ENCODE results near the gene GNG11. TPM values are rescaled to one million over a fixed set of nuclear protein-coding genes. Genes with fewer than 3 reads are reported as not detected.

GNG11 gene
- total RNA-seq, 1 experiment from 2014 or later = 4.4 TPM

GRCh38 chr7:93949423-93949822 lies 27.9 kb downstream of the GNG11 start:
- Histone ChIP-seq H3K4me3 (no peak overlapping the region), H3K36me3 (ENCODE audit: low read depth) (no peaks in the 10 kb centered on the region), H3K4me1 (replicated peaks; ENCODE audit: insufficient read depth) (no peaks in the 10 kb centered on the region), H3K9me2 (ENCODE audit: insufficient read depth) (no peaks in the 10 kb centered on the region; the same call in 1 of the 2 replicates), H3K27me3 (ENCODE audit: insufficient read depth, low read depth) (no peaks in the 10 kb centered on the region), H3K79me2 (ENCODE audit: low read depth) (no peaks in the 10 kb centered on the region), H3F3A (ENCODE audit: insufficient read depth, low read depth) (no peaks in the 10 kb centered on the region), H4K20me1 (ENCODE audit: insufficient read depth) (no peaks in the 10 kb centered on the region), H3K27ac (no peak overlapping the region), H2AFZ (no peak overlapping the region), H3K4me2 (no peak overlapping the region), H3K9me3 (ENCODE audit: insufficient read depth, low read depth) (no peaks in the 10 kb centered on the region)
- no TSS peak for BruUV-seq (replicated peaks)
- intact Hi-C loops (cut with micrococcal nuclease; ENCODE audit: unreplicated experiment) = no loop called here
- no peak for DNase-seq
- TF ChIP-seq EZH2 (IDR thresholded peaks at IDR 0.05; ENCODE audit: low read depth) (no peak), CTCF (conservative IDR thresholded peaks at IDR 0.05) (no peak)
- ChIA-PET CTCF (no interaction called here), POLR2A (ENCODE audit: unreplicated experiment) (no interaction called here)

- Histone ChIP-seq H4K20me1 (ENCODE audit: insufficient read depth) (no peaks in the 10 kb centered on the region), H3K27ac (no peak overlapping the region), H3K9me2 (ENCODE audit: insufficient read depth) (no peaks in the 10 kb centered on the region; the same call in 1 of the 2 replicates), H3K4me2 (no peak overlapping the region), H3K9me3 (ENCODE audit: insufficient read depth, low read depth) (no peaks in the 10 kb centered on the region), H3K79me2 (ENCODE audit: low read depth) (no peaks in the 10 kb centered on the region), H3K27me3 (ENCODE audit: insufficient read depth, low read depth) (no peaks in the 10 kb centered on the region), H3K4me1 (replicated peaks; ENCODE audit: insufficient read depth) (0 out of 2 replicates have a peak, but pooled peaks cover 7% of the 10 kb centered on the region), H3K36me3 (ENCODE audit: low read depth) (no peaks in the 10 kb centered on the region), H2AFZ (no peak overlapping the region), H3K4me3 (no peak overlapping the region), H3F3A (ENCODE audit: insufficient read depth, low read depth) (no peaks in the 10 kb centered on the region)
- no peak for DNase-seq
- intact Hi-C loops (cut with micrococcal nuclease; ENCODE audit: unreplicated experiment) = no loop called here
- BruUV-seq (replicated peaks) = no TSS peak
- ChIA-PET POLR2A (ENCODE audit: unreplicated experiment) (no interaction called here), CTCF (no interaction called here)
- no peak for TF ChIP-seq EZH2 (IDR thresholded peaks at IDR 0.05; ENCODE audit: low read depth)
- TF ChIP-seq CTCF (conservative IDR thresholded peaks at IDR 0.05) = no peak
Measured at GRCh38 chr7:93955304-93955703, 33.8 kb downstream of the GNG11 start.

- H2AFZ ChIP-seq = no peak overlapping the region
- H3K36me3 ChIP-seq (ENCODE audit: low read depth) = no peaks in the 10 kb centered on the region
- no peak overlapping the region for H3K4me3 ChIP-seq
- no peak for TF ChIP-seq EZH2 (IDR thresholded peaks at IDR 0.05; ENCODE audit: low read depth)
- TF ChIP-seq CTCF (conservative IDR thresholded peaks at IDR 0.05) = no peak
- 0 out of 2 replicates have a peak, but pooled peaks cover 7% of the 10 kb centered on the region for H3K4me1 ChIP-seq (replicated peaks; ENCODE audit: insufficient read depth)
- H3K4me2 ChIP-seq = no peak overlapping the region
- no peaks in the 10 kb centered on the region for H3K9me3 ChIP-seq (ENCODE audit: insufficient read depth, low read depth)
- no peaks in the 10 kb centered on the region for H3F3A ChIP-seq (ENCODE audit: insufficient read depth, low read depth)
- intact Hi-C loops (cut with micrococcal nuclease; ENCODE audit: unreplicated experiment) = no loop called here
- ChIA-PET POLR2A (ENCODE audit: unreplicated experiment) (interaction anchor here (0.6 to 0.7 kb wide), 2 partner anchors 176 to 1049 kb away, joined by 4 to 5 read pairs; no protein-coding TSS in a partner anchor), CTCF (no interaction called here)
- no peaks in the 10 kb centered on the region; the same call in none of the 2 replicates for H3K9me2 ChIP-seq (ENCODE audit: insufficient read depth)
- H3K79me2 ChIP-seq (ENCODE audit: low read depth) = no peaks in the 10 kb centered on the region
- no TSS peak for BruUV-seq (replicated peaks)
- no peaks in the 10 kb centered on the region for H3K27me3 ChIP-seq (ENCODE audit: insufficient read depth, low read depth)
- no peak for DNase-seq
- no peak overlapping the region for H3K27ac ChIP-seq
- H4K20me1 ChIP-seq (ENCODE audit: insufficient read depth) = no peaks in the 10 kb centered on the region
Measured at GRCh38 chr7:93957767-93958166, 36.2 kb downstream of the GNG11 start.
